ENCODE results near the gene TBCE.

DNA sequence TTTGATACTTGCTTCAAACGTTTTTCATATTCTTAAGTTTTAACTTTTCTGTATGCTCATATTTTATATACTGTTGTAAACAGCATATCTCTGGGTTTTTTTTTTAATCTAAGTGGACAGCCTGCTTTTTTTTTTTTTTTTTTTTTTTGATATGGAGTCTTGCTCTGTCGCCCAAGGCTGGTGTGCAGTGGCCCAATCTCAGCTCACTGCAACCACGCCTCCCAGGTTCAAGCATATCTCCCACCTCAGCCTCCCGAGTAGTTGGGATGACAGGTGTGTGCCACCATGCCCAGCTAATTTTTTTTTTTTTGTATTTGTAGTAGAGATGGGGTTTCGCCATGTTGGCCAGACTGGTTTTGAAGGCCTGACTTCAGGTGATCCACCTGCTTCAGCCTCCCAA is 1.2 kb downstream of the TBCE start:
- TF ChIP-seq, protein P1, sequence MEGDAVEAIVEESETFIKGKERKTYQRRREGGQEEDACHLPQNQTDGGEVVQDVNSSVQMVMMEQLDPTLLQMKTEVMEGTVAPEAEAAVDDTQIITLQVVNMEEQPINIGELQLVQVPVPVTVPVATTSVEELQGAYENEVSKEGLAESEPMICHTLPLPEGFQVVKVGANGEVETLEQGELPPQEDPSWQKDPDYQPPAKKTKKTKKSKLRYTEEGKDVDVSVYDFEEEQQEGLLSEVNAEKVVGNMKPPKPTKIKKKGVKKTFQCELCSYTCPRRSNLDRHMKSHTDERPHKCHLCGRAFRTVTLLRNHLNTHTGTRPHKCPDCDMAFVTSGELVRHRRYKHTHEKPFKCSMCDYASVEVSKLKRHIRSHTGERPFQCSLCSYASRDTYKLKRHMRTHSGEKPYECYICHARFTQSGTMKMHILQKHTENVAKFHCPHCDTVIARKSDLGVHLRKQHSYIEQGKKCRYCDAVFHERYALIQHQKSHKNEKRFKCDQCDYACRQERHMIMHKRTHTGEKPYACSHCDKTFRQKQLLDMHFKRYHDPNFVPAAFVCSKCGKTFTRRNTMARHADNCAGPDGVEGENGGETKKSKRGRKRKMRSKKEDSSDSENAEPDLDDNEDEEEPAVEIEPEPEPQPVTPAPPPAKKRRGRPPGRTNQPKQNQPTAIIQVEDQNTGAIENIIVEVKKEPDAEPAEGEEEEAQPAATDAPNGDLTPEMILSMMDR (IDR thresholded peaks at IDR 0.05): no peak
- no peak for TF ChIP-seq POLR2AphosphoS5 (IDR thresholded peaks at IDR 0.05)

Data from upper lobe of left lung (tissue), 4 donors.